AG04450 (cell line): ENCODE results near the gene C9orf85. TPM values are rescaled to one million over a fixed set of nuclear protein-coding genes. Genes with fewer than 3 reads are reported as not detected.

ENCODE experiments used
- CTCF ChIA-PET: fragments of 300-600, 350-600 bp; formaldehyde crosslinking; extraction: SDS; loops from one replicate; lab custom pipeline; 2022; ENCODE audit warnings: antibody characterized with exemption, inconsistent platforms; lab: Charles Lee
- POLR2A ChIA-PET: fragments of 350-600 bp; formaldehyde crosslinking; extraction: SDS; loops from one replicate; lab custom pipeline; 2021; ENCODE audit warnings: antibody characterized with exemption, inconsistent platforms; lab: Yijun Ruan, JAX
- DNase-seq: peaks from one replicate; pipeline ENCODE4 v3.0.0-alpha.2; 2011; ENCODE audit warnings: low read depth, low spot score
- H3K27ac ChIP-seq: one replicate; pipeline ENCODE4 v1.5.1; 2012; ENCODE audit warnings: low read depth, low read length, control low read depth
- H3K27me3 ChIP-seq: one replicate; pipeline ENCODE4 v1.6.0; 2012; ENCODE audit warnings: low read length; ENCODE audit not compliant: control insufficient read depth, insufficient read depth
- H3K4me3 ChIP-seq: 2 replicates; pipeline ENCODE4 v1.5.1; 2011; ENCODE audit warnings: mild to moderate bottlenecking, low read depth, low read length, control low read depth
- H3K9me3 ChIP-seq: 2 replicates; pipeline ENCODE4 v1.5.1; 2012; ENCODE audit warnings: low read length; ENCODE audit not compliant: control insufficient read depth, insufficient read depth
- CTCF ChIP-seq: IDR thresholded peaks from 2 replicates; pipeline ENCODE4 v1.5.1; 2011; ENCODE audit warnings: low read depth, low read length, control low read depth, inconsistent platforms
- polyA minus RNA-seq: library from RNA; depleted of rRNA, polyadenylated mRNA; stranded (reverse); fragments of >200 nt; gene quantifications from 2 replicates; pipeline ENCODE4 v1.2.3, GENCODE V29; 2011; rRNA and poly(A)+ RNA removed
- polyA plus RNA-seq: library from polyadenylated mRNA; depleted of rRNA; stranded (reverse); fragments of >200 nt; gene quantifications from 2 replicates; pipeline ENCODE4 v1.2.3, GENCODE V29; 2011; rRNA removed

C9orf85 gene
- polyA plus RNA-seq (15.1 and 19.8 TPM in 2 replicates), polyA minus RNA-seq (8.6 and 8.9 TPM in 2 replicates)

- H3K27ac ChIP-seq: peak within 1 kb of the TSS; percentile 84
- CTCF ChIA-PET: interaction anchor here (0.6 to 1.0 kb wide), 4 partner anchors 92 to 189 kb away, joined by 3 read pairs; no protein-coding TSS in a partner anchor
- peak within 1 kb of the TSS; percentile 89 for H3K4me3 ChIP-seq
- POLR2A ChIA-PET: interaction anchor here (0.6 to 1.7 kb wide), 18 partner anchors 10 to 454 kb away, joined by 3 to 17 read pairs (median 4); partner anchors contain the start of genes CEMIP2 and ZFAND5
- H3K9me3 ChIP-seq: no peaks in the 10 kb centered on the region; the same call in 1 of the 2 replicates
- TF ChIP-seq CTCF: no peak
- no peaks in the 10 kb centered on the region for H3K27me3 ChIP-seq
- peak; percentile 98 for DNase-seq
Observed at GRCh38 chr9:71911061-71911907, at the start of gene C9orf85, which contains the start of gene ABHD17B. TSS of gene C9orf85 (plus strand) at chr9:71911639. CDS start at chr9:71911735, 96 bp downstream. TSS of gene ABHD17B (minus strand) at chr9:71911193. CDS start at chr9:71875080, 36,113 bp downstream.

GRCh38 chr9:71863631-71864030, 47.8 kb upstream of the C9orf85 start:
- no peak overlapping the region for H3K27ac ChIP-seq
- peaks cover 3% of the 10 kb centered on the region; the same call in 1 of the 2 replicates for H3K9me3 ChIP-seq
- CTCF ChIA-PET: interaction anchor here (1.3 kb wide), 1 partner anchor 45 kb away, joined by 4 read pairs; no protein-coding TSS in a partner anchor
- POLR2A ChIA-PET: interaction anchor here (0.9 to 1.1 kb wide), 2 partner anchors 48 to 95 kb away, joined by 3 read pairs; partner anchors contain the start of gene C9orf85
- no peak for TF ChIP-seq CTCF
- peak; percentile 16 for DNase-seq
- H3K4me3 ChIP-seq: no peak overlapping the region
- no peaks in the 10 kb centered on the region for H3K27me3 ChIP-seq

GRCh38 chr9:71875345-71875744, 36.1 kb upstream of the C9orf85 start:
- Histone ChIP-seq H3K27ac (no peak overlapping the region), H3K4me3 (no peak overlapping the region), H3K27me3 (no peaks in the 10 kb centered on the region), H3K9me3 (peaks cover 10% of the 10 kb centered on the region; the same call in 1 of the 2 replicates)
- TF ChIP-seq CTCF: no peak
- no peak for DNase-seq
- ChIA-PET POLR2A (no interaction called here), CTCF (interaction anchor here (0.5 to 2.1 kb wide), 3 partner anchors 10 to 270 kb away, joined by 3 to 5 read pairs (median 3); no protein-coding TSS in a partner anchor)

- ChIA-PET POLR2A (no interaction called here), CTCF (interaction anchor here (1.1 to 2.1 kb wide), 2 partner anchors 11 to 271 kb away, joined by 3 to 5 read pairs; no protein-coding TSS in a partner anchor)
- no peak for DNase-seq
- TF ChIP-seq CTCF: no peak
- no peak overlapping the region for H3K4me3 ChIP-seq
- no peaks in the 10 kb centered on the region for H3K27me3 ChIP-seq
- H3K27ac ChIP-seq: no peak overlapping the region
- H3K9me3 ChIP-seq: peaks cover 10% of the 10 kb centered on the region; the same call in 1 of the 2 replicates
Observed at GRCh38 chr9:71876106-71876505, 35.3 kb upstream of the C9orf85 start.
